T-helper 1 cell treated with Interleukin-12 subunit alpha and Interleukin-12 subunit beta and Interleukin-4 antibody, amounts not matched to agents 30 μg/mL and 1 μg/mL, for 36 hours (primary cell): ENCODE measurements around the gene LSS.
"Not testable (repeated sequence)": the region's sequence is repeated elsewhere in the genome, so short reads cannot be mapped to it uniquely, and the experiment has no call there.

Source experiments
- H3K27ac Mint-ChIP-seq: one replicate; pipeline ENCODE4 v1.8.0; 2021; ENCODE audit warnings: mild to moderate bottlenecking, mixed read lengths
- H3K27me3 Mint-ChIP-seq: one replicate; pipeline ENCODE4 v1.8.0; 2021; ENCODE audit warnings: low read depth, mixed read lengths
- H3K36me3 Mint-ChIP-seq: one replicate; pipeline ENCODE4 v1.8.0; 2021; ENCODE audit warnings: low read depth, mixed read lengths
- H3K4me1 Mint-ChIP-seq: one replicate; pipeline ENCODE4 v1.8.0; 2021; ENCODE audit warnings: low read depth, mixed read lengths
- H3K4me3 Mint-ChIP-seq: one replicate; pipeline ENCODE4 v1.8.0; 2021; ENCODE audit warnings: mild to moderate bottlenecking, moderate library complexity, mixed read lengths
- H3K9me3 Mint-ChIP-seq: one replicate; pipeline ENCODE4 v1.8.0; 2021; ENCODE audit warnings: mixed read lengths

Gene LSS

DNA sequence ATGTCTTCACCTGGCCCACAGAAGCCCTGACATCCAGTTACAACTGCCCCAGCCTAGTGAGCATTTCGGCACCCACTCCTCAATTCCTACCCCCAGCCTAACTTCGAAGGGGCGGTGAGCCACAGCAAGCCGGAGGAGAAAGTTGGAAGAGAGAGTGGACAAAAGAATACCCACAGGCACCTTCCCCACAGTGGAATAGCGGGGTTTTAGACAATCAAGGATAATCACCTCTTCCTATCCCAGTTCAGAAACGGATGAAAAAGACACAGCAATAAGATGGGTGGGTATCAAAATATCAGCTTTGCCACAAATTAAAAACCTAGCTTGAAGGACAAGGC is 1.3 kb upstream of the LSS start:
- peaks cover 56% of the 10 kb centered on the region for H3K4me1 Mint-ChIP-seq

DNA sequence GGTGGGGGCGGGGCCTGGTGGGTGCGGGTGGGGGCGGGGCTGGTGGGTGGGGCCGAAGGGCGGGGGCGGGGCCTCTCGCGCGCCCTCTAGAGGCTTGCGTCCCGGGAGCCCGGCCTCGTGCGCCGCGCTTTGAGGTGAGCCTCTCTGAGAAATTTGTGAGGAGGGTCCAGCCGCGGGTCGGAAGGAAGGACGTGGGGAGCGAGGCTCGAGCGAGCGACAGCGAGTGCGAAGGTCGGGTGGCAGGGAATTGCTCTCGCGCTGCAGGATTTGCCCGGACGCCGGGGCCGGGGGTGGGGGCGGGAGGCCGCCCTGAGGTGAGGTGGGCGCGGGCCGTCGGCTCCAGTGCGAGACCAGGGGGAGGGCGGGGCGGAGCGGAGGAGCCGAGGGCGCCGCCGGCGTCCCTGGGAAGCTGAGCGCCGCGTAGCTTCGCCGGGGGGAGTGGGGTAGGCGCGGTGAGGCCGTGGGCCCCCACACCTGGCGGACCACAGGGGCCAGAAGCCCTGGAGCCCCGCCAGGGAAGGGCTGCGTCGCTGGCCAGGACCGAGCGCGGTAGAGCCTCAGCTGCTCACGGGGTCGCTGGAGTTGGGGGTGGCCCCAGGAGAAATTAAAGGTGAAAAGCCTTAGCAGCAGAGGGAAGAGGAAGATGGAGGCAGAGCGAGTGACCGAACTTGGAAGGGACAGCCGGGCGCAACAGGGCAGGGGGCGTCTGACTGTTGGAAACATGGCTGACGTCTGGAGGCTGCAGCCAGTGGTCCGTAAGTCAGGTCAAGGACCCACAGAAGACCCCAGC is 754 bp upstream of the LSS start:
- Mint-ChIP-seq H3K27me3 (no peaks in the 10 kb centered on the region), H3K4me1 (peaks cover 53% of the 10 kb centered on the region), H3K9me3 (no peaks in the 10 kb centered on the region), H3K36me3 (peaks cover 37% of the 10 kb centered on the region), H3K4me3 (peak overlapping the region; percentile 97), H3K27ac (peak overlapping the region; percentile 99)

More for the DNA sequence above, 1.3 kb upstream of the LSS start:
- Mint-ChIP-seq H3K4me3 (peak overlapping the region; percentile 97), H3K27me3 (no peaks in the 10 kb centered on the region), H3K27ac (peak overlapping the region; percentile 76), H3K9me3 (no peaks in the 10 kb centered on the region), H3K36me3 (peaks cover 43% of the 10 kb centered on the region)

- H3K27ac Mint-ChIP-seq: peak overlapping the region; percentile 55
- H3K27me3 Mint-ChIP-seq: no peaks in the 10 kb centered on the region
- peaks cover 45% of the 10 kb centered on the region for H3K4me1 Mint-ChIP-seq
- H3K9me3 Mint-ChIP-seq: no peaks in the 10 kb centered on the region
- peak overlapping the region; percentile 76 for H3K4me3 Mint-ChIP-seq
- H3K36me3 Mint-ChIP-seq: peaks cover 26% of the 10 kb centered on the region
Measured at GRCh38 chr21:46227811-46228344, 696 bp downstream of the LSS start.

DNA sequence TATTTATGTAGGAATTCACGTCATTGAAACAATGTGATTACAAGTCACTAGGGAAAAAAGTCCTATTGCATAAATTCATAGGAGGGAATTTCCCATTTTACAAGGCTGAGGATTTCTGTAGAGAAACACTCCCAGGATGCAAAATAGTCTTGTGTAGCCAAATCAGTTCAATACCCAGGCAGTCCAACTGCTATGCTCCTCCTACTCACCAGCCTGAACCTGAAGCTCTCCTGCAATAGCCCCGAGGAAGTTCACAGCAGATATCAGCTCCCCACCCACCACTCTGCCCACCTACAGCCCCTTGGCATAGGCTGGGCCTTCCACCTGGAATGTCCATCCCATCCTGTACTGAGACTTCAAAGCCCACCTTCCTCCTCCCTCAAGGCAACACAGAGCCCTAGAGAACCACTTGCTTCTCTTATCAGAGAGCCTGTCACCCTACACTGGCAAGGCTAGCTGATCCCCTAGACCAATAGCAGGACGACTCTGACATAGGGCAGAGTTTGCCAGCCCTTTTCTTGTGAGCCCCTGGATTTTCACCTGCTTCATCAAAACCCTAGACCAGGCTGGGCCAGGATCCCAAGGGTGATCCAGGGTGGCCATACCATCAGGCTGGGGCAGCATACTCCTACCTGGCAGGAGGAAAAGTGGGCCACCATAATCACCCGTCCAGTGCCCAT is 1.5 kb downstream of the LSS start:
- Mint-ChIP-seq H3K9me3 (no peaks in the 10 kb centered on the region), H3K4me1 (peaks cover 45% of the 10 kb centered on the region), H3K4me3 (peak overlapping the region; percentile 76), H3K36me3 (peaks cover 19% of the 10 kb centered on the region), H3K27ac (peak overlapping the region; percentile 46), H3K27me3 (no peaks in the 10 kb centered on the region)

GRCh38 chr21:46226146-46226545 is 2.4 kb downstream of the LSS start:
- no peak overlapping the region for H3K27ac Mint-ChIP-seq
- no peaks in the 10 kb centered on the region for H3K27me3 Mint-ChIP-seq
- peaks cover 10% of the 10 kb centered on the region for H3K36me3 Mint-ChIP-seq
- no peaks in the 10 kb centered on the region for H3K9me3 Mint-ChIP-seq
- H3K4me3 Mint-ChIP-seq: no peak overlapping the region
- peaks cover 37% of the 10 kb centered on the region for H3K4me1 Mint-ChIP-seq

DNA sequence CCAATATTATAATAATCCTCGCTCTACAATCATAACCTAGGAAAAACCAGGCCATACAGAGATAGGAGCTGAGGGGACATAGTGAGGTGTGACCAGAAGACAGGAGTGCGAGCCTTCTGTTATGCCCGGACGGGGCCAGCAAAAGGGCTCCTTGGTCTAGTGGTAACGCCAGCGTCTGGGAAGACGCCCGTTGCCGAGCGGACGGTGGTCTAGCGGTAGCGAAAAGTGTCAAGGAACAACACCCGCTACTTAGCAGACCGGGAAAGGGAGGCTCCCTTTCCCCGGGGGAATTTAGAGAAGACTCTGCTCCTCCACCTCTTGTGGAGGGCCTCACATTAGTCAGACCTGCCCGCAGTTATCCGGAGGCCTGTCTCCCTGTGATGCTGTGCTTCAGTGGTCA is 4.9 kb downstream of the LSS start:
- H3K27me3 Mint-ChIP-seq, H3K9me3 Mint-ChIP-seq, H3K27ac Mint-ChIP-seq, H3K4me3 Mint-ChIP-seq: not testable (repeated sequence)
- H3K36me3 Mint-ChIP-seq: peaks cover 16% of the 10 kb centered on the region
- H3K4me1 Mint-ChIP-seq: peaks cover 30% of the 10 kb centered on the region

DNA sequence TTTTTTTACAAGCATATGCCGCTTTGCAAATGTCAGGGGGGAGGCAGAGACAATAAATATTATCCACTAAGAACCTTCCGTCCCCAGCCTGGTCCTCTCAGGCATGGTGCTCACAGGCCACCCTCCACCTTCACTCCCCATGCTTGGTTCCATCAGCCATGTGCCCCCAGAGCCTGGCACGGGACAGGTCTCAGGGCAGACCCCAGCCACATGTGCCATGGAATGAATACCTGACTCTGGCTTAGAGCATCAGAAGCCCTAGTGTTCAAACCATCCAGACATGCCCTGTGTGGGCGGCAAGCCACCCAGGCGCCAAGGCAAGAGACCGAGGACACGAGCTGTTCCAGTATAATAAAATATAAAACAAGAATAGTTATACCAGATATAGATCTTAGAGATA is 5.4 kb downstream of the LSS start:
- peaks cover 16% of the 10 kb centered on the region for H3K36me3 Mint-ChIP-seq
- H3K4me1 Mint-ChIP-seq: peaks cover 30% of the 10 kb centered on the region
- H3K4me3 Mint-ChIP-seq: no peak overlapping the region
- H3K27me3 Mint-ChIP-seq: no peaks in the 10 kb centered on the region
- H3K27ac Mint-ChIP-seq: no peak overlapping the region
- H3K9me3 Mint-ChIP-seq: no peaks in the 10 kb centered on the region

DNA sequence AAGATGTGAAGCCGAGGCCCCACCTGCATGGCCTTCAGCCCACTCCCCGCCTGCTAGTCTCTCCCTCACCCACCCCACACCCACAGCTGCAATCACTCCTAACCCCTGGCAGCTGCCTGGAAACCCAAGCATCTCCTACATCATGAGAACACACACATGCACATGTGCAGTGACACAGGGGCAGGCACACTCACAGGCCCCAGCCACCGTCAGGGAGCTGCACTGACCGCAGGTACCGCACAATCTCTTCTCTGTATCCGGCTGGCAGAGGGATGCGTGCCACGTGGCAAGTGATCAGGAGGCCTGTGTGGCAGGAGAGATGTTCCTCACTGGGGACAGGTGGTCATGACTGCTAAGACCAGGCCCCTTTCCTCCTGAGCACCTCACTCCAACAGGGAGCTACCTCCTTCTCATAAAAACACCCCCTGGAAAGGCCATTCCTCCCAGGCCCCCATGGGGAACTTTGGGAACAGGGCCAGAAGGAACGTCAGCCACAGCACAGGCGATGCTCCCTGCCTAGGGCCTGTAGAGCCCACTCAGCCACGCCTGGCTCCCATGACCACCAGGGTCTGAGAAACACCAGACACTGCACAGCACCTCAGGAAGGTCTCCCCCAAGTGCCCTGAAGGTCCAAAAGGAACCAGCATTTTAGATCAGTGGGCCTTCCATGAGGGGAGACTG is 6.0 kb downstream of the LSS start:
- Mint-ChIP-seq H3K4me1 (peaks cover 26% of the 10 kb centered on the region), H3K4me3 (no peak overlapping the region), H3K27ac (no peak overlapping the region), H3K36me3 (peaks cover 16% of the 10 kb centered on the region), H3K27me3 (no peaks in the 10 kb centered on the region), H3K9me3 (no peaks in the 10 kb centered on the region)

DNA sequence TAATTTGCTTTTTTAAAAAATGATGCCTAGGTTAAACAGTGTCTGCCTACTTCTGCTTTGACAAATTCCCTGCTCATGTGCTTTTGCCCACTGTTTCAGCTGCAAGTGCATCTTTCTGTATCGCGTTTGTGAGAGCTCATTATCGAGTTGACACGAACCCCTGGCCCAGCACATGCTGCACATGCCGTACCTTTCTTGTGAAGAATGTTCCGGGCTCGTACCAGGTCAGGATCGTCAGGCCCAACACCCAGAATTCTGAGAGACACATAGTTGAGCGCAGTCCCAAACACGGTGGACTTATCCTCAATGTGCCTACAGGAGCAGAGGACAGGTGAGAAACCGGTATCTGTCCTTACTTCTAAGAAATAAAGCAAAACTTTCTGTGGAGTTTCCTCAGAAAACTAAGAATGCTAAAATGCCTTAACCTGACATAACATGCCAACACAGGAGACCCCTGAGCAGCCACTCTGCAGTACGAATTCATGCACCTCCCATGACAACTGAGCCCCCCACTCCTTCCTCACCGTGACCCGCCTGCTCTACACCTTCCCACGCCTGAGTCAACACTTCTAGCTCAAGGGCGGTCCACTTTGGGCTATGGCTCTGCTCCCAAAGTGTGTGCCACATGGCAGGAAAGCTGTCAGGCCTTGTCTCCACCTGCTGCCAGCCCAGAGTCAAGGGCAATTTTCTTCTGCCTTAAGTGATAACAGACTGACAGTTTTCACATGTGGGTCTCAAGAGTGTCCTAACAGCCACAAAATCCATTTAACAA is 6.7 kb downstream of the LSS start:
- Mint-ChIP-seq H3K4me3 (no peak overlapping the region), H3K36me3 (peaks cover 11% of the 10 kb centered on the region), H3K9me3 (no peaks in the 10 kb centered on the region), H3K27me3 (no peaks in the 10 kb centered on the region), H3K27ac (no peak overlapping the region), H3K4me1 (peaks cover 21% of the 10 kb centered on the region)

- Mint-ChIP-seq H3K36me3 (peaks cover 13% of the 10 kb centered on the region), H3K4me1 (peaks cover 13% of the 10 kb centered on the region), H3K4me3 (no peak overlapping the region), H3K9me3 (no peaks in the 10 kb centered on the region), H3K27ac (no peak overlapping the region), H3K27me3 (no peaks in the 10 kb centered on the region)
Measured at GRCh38 chr21:46220847-46221246, 7.7 kb downstream of the LSS start.

DNA sequence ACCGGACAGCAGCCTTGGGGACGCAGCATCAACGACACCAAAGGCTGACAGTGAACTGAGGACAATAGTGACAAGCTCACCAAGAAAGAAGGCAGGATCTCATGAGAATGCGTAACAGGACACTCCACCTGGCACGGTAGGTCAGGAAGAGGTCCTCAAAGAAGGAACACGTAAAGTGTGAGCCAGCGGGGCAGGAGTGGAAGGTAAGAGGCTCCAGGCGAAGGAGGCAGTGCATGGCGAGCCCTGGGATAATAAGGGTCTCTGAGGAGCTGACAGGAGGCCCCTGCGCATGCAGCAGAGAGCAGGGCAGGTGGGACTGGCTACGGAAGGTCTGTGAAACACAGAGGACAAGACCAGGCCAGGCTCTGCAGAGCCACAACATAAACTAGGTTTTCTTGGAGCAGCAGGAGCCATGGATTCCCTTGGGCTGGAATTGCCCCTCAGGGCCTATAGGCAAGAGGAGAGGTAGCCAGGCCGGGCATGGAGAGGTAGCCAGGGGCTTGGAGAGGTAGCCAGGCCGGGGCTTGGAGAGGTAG is 8.2 kb downstream of the LSS start:
- Mint-ChIP-seq H3K27me3 (no peaks in the 10 kb centered on the region), H3K9me3 (no peaks in the 10 kb centered on the region), H3K4me3 (no peak overlapping the region), H3K4me1 (peaks cover 8% of the 10 kb centered on the region), H3K27ac (no peak overlapping the region), H3K36me3 (peaks cover 10% of the 10 kb centered on the region)

- no peaks in the 10 kb centered on the region for H3K27me3 Mint-ChIP-seq
- H3K27ac Mint-ChIP-seq: no peak overlapping the region
- no peaks in the 10 kb centered on the region for H3K9me3 Mint-ChIP-seq
- H3K4me3 Mint-ChIP-seq: no peak overlapping the region
- peaks cover 10% of the 10 kb centered on the region for H3K36me3 Mint-ChIP-seq
- H3K4me1 Mint-ChIP-seq: peaks cover 6% of the 10 kb centered on the region
Measured at GRCh38 chr21:46219591-46220239, 8.9 kb downstream of the LSS start.

- Mint-ChIP-seq H3K27me3 (no peaks in the 10 kb centered on the region), H3K4me1 (peaks cover 8% of the 10 kb centered on the region), H3K4me3 (no peak overlapping the region), H3K9me3 (no peaks in the 10 kb centered on the region), H3K36me3 (peaks cover 10% of the 10 kb centered on the region), H3K27ac (no peak overlapping the region)
Measured at GRCh38 chr21:46218906-46219590, 9.5 kb downstream of the LSS start.
